WTC11 (cell line): Measurements from ENCODE around the gene ACVR1. TPM values are rescaled to one million over a fixed set of nuclear protein-coding genes. Genes with fewer than 3 reads are reported as not detected.

Experiments
- ATAC-seq: fragments of 200-7000 bp; cut with Tn5 transposase; 2 replicates; pipeline ENCODE4 v1.10.0; 2021; ENCODE audit warnings: mild to moderate bottlenecking, moderate library complexity
- CTCF ChIA-PET: fragments of 300-600 bp; sonication (Branson Sonifier 250); formaldehyde crosslinking; loops from one replicate; lab custom pipeline; 2021; ENCODE audit warnings: antibody characterized with exemption; lab: Charles Lee
- POLR2A ChIA-PET: fragments of 350-600 bp; sonication (Branson Sonifier 250); formaldehyde crosslinking; loops from one replicate; lab custom pipeline; 2021; ENCODE audit warnings: antibody characterized with exemption; lab: Charles Lee
- DNase-seq: peaks from one replicate; pipeline ENCODE4 v3.0.0; 2021; ENCODE audit warnings: low spot score
- H3K27ac Mint-ChIP-seq: 2 replicates; pipeline ENCODE4 v1.8.0; 2021; ENCODE audit warnings: mixed read lengths
- H3K27me3 Mint-ChIP-seq: 2 replicates; pipeline ENCODE4 v1.8.0; 2021; ENCODE audit warnings: low read depth, mild to moderate bottlenecking, moderate library complexity, mixed read lengths
- H3K36me3 Mint-ChIP-seq: 2 replicates; pipeline ENCODE4 v1.8.0; 2021; ENCODE audit warnings: mixed read lengths
- H3K4me1 Mint-ChIP-seq: 2 replicates; pipeline ENCODE4 v1.8.0; 2022; ENCODE audit warnings: mixed read lengths
- H3K4me3 Mint-ChIP-seq: 2 replicates; pipeline ENCODE4 v1.8.0; 2021; ENCODE audit warnings: mild to moderate bottlenecking, moderate library complexity, mixed read lengths
- H3K9me3 Mint-ChIP-seq: 2 replicates; pipeline ENCODE4 v1.8.0; 2021; ENCODE audit warnings: mixed read lengths
- ATF3 ChIP-seq: sonication (generic); formaldehyde crosslinking; conservative IDR thresholded peaks from 2 replicates; pipeline ENCODE4 v1.8.1; 2022; ENCODE audit warnings: mild to moderate bottlenecking, missing genetic modification reagents
- E2F4 ChIP-seq: sonication (generic); formaldehyde crosslinking; IDR thresholded peaks from 2 replicates; pipeline ENCODE4 v1.8.1; 2022; ENCODE audit warnings: low read depth, mild to moderate bottlenecking, moderate library complexity, missing genetic modification reagents, borderline replicate concordance
- E2F5 ChIP-seq: sonication (generic); formaldehyde crosslinking; IDR thresholded peaks from 2 replicates; pipeline ENCODE4 v1.8.1; 2022; ENCODE audit warnings: mild to moderate bottlenecking, moderate library complexity, missing genetic modification reagents
- IRF1 ChIP-seq: sonication (generic); formaldehyde crosslinking; IDR thresholded peaks from 2 replicates; pipeline ENCODE4 v1.8.0; 2023; ENCODE audit warnings: missing genetic modification reagents
- JUN ChIP-seq: sonication (generic); formaldehyde crosslinking; IDR thresholded peaks from 2 replicates; pipeline ENCODE4 v1.8.0; 2023; ENCODE audit warnings: mild to moderate bottlenecking, missing genetic modification reagents
- TP53 ChIP-seq: sonication (generic); formaldehyde crosslinking; IDR thresholded peaks from 2 replicates; pipeline ENCODE4 v1.8.1; 2023; ENCODE audit warnings: mild to moderate bottlenecking, missing genetic modification reagents
- ZNF219 ChIP-seq: sonication (generic); formaldehyde crosslinking; IDR thresholded peaks from 2 replicates; pipeline ENCODE4 v1.8.0; 2023; ENCODE audit warnings: missing genetic modification reagents, mild to moderate bottlenecking, borderline replicate concordance
- ZNF416 ChIP-seq: fragments of 250-450 bp; sonication (Bioruptor Pico); IDR thresholded peaks from 2 replicates; pipeline ENCODE4 v1.9.0; 2021; ENCODE audit warnings: mild to moderate bottlenecking, inconsistent platforms
- ZNF671 ChIP-seq: fragments of 250-450 bp; sonication (Bioruptor Pico); IDR thresholded peaks from 2 replicates; pipeline ENCODE4 v1.8.0; 2021; ENCODE audit warnings: mild to moderate bottlenecking
- total RNA-seq: library from RNA; stranded (reverse); gene quantifications from 3 replicates; pipeline ENCODE4 v1.2.3, GENCODE V29; 2021
- TF ChIP-seq, protein P1 (sequence below): sonication (generic); formaldehyde crosslinking; conservative IDR thresholded peaks from 2 replicates; pipeline ENCODE4 v1.8.1; 2023; ENCODE audit warnings: mild to moderate bottlenecking, low read depth, missing genetic modification reagents, moderate library complexity
- TF ChIP-seq, protein P2 (sequence below): sonication (generic); formaldehyde crosslinking; IDR thresholded peaks from 2 replicates; pipeline ENCODE4 v1.8.1; 2023; ENCODE audit warnings: mild to moderate bottlenecking, missing genetic modification reagents
- TF ChIP-seq, protein P3 (sequence below): fragments of 250-450 bp; sonication (Bioruptor Pico); IDR thresholded peaks from 2 replicates; pipeline ENCODE4 v1.9.0; 2021; ENCODE audit warnings: mild to moderate bottlenecking
- TF ChIP-seq, protein P4 (sequence below): fragments of 250-450 bp; sonication (Bioruptor Pico); IDR thresholded peaks from 2 replicates; pipeline ENCODE4 v1.9.0; 2021; ENCODE audit warnings: mild to moderate bottlenecking
- TF ChIP-seq, protein P5 (sequence below): sonication (generic); formaldehyde crosslinking; IDR thresholded peaks from 2 replicates; pipeline ENCODE4 v1.8.0; 2022; ENCODE audit warnings: mild to moderate bottlenecking, missing genetic modification reagents

ACVR1 gene
- total RNA-seq, 1 experiment from 2014 or later = 19.2 TPM

GRCh38 chr2:157792335-157793052 lies 83.6 kb downstream of the ACVR1 start:
- no peaks in the 10 kb centered on the region for H3K27me3 Mint-ChIP-seq
- CTCF ChIA-PET = interaction anchor here (0.6 to 1.5 kb wide), 7 partner anchors 83 to 490 kb away, joined by 3 to 5 read pairs (median 3); partner anchors contain the start of gene ERMN
- no peak overlapping the region for H3K4me3 Mint-ChIP-seq
- DNase-seq (no peak), ATAC-seq (no peak)
- H3K9me3 Mint-ChIP-seq = no peaks in the 10 kb centered on the region
- peaks cover 8% of the 10 kb centered on the region for H3K4me1 Mint-ChIP-seq
- no peaks in the 10 kb centered on the region; the same call in 1 of the 2 replicates for H3K36me3 Mint-ChIP-seq
- TF ChIP-seq ATF3 (CRISPR knock-in tag) (no peak), ZNF671 (CRISPR knock-in tag) (no peak), ZNF416 (CRISPR knock-in tag) (no peak), E2F5 (no peak)
- TF ChIP-seq, protein P1, sequence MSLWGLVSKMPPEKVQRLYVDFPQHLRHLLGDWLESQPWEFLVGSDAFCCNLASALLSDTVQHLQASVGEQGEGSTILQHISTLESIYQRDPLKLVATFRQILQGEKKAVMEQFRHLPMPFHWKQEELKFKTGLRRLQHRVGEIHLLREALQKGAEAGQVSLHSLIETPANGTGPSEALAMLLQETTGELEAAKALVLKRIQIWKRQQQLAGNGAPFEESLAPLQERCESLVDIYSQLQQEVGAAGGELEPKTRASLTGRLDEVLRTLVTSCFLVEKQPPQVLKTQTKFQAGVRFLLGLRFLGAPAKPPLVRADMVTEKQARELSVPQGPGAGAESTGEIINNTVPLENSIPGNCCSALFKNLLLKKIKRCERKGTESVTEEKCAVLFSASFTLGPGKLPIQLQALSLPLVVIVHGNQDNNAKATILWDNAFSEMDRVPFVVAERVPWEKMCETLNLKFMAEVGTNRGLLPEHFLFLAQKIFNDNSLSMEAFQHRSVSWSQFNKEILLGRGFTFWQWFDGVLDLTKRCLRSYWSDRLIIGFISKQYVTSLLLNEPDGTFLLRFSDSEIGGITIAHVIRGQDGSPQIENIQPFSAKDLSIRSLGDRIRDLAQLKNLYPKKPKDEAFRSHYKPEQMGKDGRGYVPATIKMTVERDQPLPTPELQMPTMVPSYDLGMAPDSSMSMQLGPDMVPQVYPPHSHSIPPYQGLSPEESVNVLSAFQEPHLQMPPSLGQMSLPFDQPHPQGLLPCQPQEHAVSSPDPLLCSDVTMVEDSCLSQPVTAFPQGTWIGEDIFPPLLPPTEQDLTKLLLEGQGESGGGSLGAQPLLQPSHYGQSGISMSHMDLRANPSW (CRISPR knock-in tag) = no peak
- TF ChIP-seq, protein P2, sequence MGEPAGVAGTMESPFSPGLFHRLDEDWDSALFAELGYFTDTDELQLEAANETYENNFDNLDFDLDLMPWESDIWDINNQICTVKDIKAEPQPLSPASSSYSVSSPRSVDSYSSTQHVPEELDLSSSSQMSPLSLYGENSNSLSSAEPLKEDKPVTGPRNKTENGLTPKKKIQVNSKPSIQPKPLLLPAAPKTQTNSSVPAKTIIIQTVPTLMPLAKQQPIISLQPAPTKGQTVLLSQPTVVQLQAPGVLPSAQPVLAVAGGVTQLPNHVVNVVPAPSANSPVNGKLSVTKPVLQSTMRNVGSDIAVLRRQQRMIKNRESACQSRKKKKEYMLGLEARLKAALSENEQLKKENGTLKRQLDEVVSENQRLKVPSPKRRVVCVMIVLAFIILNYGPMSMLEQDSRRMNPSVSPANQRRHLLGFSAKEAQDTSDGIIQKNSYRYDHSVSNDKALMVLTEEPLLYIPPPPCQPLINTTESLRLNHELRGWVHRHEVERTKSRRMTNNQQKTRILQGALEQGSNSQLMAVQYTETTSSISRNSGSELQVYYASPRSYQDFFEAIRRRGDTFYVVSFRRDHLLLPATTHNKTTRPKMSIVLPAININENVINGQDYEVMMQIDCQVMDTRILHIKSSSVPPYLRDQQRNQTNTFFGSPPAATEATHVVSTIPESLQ (CRISPR knock-in tag) = no peak
- TF ChIP-seq, protein P3, sequence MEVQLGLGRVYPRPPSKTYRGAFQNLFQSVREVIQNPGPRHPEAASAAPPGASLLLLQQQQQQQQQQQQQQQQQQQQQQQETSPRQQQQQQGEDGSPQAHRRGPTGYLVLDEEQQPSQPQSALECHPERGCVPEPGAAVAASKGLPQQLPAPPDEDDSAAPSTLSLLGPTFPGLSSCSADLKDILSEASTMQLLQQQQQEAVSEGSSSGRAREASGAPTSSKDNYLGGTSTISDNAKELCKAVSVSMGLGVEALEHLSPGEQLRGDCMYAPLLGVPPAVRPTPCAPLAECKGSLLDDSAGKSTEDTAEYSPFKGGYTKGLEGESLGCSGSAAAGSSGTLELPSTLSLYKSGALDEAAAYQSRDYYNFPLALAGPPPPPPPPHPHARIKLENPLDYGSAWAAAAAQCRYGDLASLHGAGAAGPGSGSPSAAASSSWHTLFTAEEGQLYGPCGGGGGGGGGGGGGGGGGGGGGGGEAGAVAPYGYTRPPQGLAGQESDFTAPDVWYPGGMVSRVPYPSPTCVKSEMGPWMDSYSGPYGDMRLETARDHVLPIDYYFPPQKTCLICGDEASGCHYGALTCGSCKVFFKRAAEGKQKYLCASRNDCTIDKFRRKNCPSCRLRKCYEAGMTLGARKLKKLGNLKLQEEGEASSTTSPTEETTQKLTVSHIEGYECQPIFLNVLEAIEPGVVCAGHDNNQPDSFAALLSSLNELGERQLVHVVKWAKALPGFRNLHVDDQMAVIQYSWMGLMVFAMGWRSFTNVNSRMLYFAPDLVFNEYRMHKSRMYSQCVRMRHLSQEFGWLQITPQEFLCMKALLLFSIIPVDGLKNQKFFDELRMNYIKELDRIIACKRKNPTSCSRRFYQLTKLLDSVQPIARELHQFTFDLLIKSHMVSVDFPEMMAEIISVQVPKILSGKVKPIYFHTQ = no peak
- POLR2A ChIA-PET = interaction anchor here (1.0 kb wide), 1 partner anchor 9 kb away, joined by 3 read pairs; no protein-coding TSS in a partner anchor
- H3K27ac Mint-ChIP-seq = no peak overlapping the region

DNA sequence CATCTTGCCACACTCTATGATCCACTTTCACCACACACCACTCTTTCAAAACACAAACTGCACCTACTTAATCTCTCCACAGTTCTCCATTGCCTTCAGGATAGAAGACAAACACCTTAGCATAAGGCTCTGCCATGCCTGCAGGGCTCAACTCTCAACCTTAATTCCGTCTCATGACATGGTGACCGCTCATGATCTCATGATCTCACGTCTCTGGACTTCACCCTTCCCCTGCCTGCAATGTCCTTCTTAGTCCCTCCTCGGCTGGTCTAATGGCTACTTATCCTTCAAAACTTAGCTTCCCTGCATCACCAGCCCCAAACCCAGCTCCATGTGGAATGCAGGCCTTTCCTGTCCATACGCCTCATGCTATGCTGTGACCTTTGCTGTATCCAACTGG lies 85.3 kb downstream of the ACVR1 start:
- ATAC-seq = no peak
- H3K9me3 Mint-ChIP-seq = no peaks in the 10 kb centered on the region
- POLR2A ChIA-PET = no interaction called here
- no peak for TF ChIP-seq JUN (CRISPR knock-in tag)
- TF ChIP-seq TP53 (CRISPR knock-in tag) = no peak
- TF ChIP-seq, protein P3 = no peak
- no peak for TF ChIP-seq E2F4 (CRISPR knock-in tag)
- no peak for TF ChIP-seq ZNF219 (CRISPR knock-in tag)
- TF ChIP-seq, protein P4, sequence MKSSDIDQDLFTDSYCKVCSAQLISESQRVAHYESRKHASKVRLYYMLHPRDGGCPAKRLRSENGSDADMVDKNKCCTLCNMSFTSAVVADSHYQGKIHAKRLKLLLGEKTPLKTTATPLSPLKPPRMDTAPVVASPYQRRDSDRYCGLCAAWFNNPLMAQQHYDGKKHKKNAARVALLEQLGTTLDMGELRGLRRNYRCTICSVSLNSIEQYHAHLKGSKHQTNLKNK (CRISPR knock-in tag) = no peak
- TF ChIP-seq, protein P5, sequence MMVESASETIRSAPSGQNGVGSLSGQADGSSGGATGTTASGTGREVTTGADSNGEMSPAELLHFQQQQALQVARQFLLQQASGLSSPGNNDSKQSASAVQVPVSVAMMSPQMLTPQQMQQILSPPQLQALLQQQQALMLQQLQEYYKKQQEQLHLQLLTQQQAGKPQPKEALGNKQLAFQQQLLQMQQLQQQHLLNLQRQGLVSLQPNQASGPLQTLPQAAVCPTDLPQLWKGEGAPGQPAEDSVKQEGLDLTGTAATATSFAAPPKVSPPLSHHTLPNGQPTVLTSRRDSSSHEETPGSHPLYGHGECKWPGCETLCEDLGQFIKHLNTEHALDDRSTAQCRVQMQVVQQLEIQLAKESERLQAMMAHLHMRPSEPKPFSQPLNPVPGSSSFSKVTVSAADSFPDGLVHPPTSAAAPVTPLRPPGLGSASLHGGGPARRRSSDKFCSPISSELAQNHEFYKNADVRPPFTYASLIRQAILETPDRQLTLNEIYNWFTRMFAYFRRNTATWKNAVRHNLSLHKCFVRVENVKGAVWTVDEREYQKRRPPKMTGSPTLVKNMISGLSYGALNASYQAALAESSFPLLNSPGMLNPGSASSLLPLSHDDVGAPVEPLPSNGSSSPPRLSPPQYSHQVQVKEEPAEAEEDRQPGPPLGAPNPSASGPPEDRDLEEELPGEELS (CRISPR knock-in tag) = no peak
- TF ChIP-seq IRF1 (CRISPR knock-in tag) = no peak

More for the DNA sequence above, 85.3 kb downstream of the ACVR1 start:
- CTCF ChIA-PET = interaction anchor here (1.5 kb wide), 1 partner anchor 28 kb away, joined by 3 read pairs; no protein-coding TSS in a partner anchor
- Mint-ChIP-seq H3K27ac (no peak overlapping the region), H3K27me3 (no peaks in the 10 kb centered on the region), H3K36me3 (no peaks in the 10 kb centered on the region; the same call in 1 of the 2 replicates), H3K4me3 (no peak overlapping the region), H3K4me1 (peaks cover 25% of the 10 kb centered on the region)
- no peak for DNase-seq
